Erythroblast (primary cell): ENCODE measurements around the gene RELT.

ENCODE experiments used
- GATA1 ChIP-seq: IDR thresholded peaks from 2 replicates; pipeline ENCODE4 v1.6.1; 2011; ENCODE audit warnings: low read depth, mild to moderate bottlenecking, control low read depth, low read length, moderate library complexity
- POLR2A ChIP-seq: IDR thresholded peaks from 2 replicates; pipeline ENCODE4 v1.6.1; 2011; ENCODE audit warnings: mild to moderate bottlenecking, low read length

DNA sequence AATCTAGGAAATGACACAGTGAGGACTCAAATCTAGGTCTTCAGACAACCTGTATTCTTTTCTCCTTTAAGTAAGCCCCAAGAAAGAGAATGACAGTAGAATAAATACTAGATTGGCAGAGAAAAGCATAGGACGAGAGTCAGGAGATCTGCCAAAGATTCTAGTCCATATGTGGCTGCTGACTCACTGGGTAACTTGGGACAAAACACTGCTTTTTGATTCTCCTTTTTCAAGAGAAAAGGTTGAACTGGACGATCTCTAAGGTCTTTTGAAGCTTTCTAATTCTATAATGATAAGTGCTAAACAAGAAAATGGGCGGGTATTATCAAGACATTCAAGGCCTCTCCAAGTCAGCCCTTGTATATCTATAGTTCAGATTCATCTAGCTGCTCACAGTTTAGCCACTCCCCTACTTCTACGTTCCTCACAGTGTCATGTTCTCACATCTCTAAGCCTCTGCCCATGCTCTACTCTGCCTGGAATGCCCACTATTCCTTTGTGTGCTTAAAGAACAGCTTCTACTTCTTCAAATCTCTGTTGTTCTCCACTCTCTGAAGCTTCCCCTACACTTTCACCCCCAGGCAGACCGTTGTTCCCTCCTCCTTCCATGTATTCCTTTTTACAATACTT is 53.0 kb downstream of the RELT start:
- TF ChIP-seq POLR2A (no peak), GATA1 (no peak)
